ENCODE measurements around the gene CUL7. TPM values are rescaled to one million over a fixed set of nuclear protein-coding genes. Genes with fewer than 3 reads are reported as not detected.

CUL7 gene
- total and polyA plus RNA-seq, 9 of the 15 experiments (the other 6 are each of a cell fraction or from before 2014, with no cell fraction given) = 0.44 to 20.1 (median 8.6) TPM

- TF ChIP-seq RB1 (IDR thresholded peaks at IDR 0.05; ENCODE audit: low read depth) = peak; percentile 84
- peak; percentile 28; the same call in 1 of the 2 replicates for TF ChIP-seq HLTF (IDR thresholded peaks at IDR 0.05)
- TF ChIP-seq CXXC5 (CRISPR knock-in tag; IDR thresholded peaks at IDR 0.05) = peak; percentile 88
- TF ChIP-seq, protein P1, sequence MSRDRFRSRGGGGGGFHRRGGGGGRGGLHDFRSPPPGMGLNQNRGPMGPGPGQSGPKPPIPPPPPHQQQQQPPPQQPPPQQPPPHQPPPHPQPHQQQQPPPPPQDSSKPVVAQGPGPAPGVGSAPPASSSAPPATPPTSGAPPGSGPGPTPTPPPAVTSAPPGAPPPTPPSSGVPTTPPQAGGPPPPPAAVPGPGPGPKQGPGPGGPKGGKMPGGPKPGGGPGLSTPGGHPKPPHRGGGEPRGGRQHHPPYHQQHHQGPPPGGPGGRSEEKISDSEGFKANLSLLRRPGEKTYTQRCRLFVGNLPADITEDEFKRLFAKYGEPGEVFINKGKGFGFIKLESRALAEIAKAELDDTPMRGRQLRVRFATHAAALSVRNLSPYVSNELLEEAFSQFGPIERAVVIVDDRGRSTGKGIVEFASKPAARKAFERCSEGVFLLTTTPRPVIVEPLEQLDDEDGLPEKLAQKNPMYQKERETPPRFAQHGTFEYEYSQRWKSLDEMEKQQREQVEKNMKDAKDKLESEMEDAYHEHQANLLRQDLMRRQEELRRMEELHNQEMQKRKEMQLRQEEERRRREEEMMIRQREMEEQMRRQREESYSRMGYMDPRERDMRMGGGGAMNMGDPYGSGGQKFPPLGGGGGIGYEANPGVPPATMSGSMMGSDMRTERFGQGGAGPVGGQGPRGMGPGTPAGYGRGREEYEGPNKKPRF (IDR thresholded peaks at IDR 0.05; ENCODE audit: low read depth, low read length) = no peak
- peak; percentile 80 for TF ChIP-seq ZNF561 (CRISPR knock-in tag; conservative IDR thresholded peaks at IDR 0.05)
- peak; percentile 82 for TF ChIP-seq XRCC5 (IDR thresholded peaks at IDR 0.05; ENCODE audit: low read depth, low read length)
- TF ChIP-seq BDP1 (IDR thresholded peaks at IDR 0.05; ENCODE audit: insufficient read depth, insufficient read length) = no peak
- peak; percentile 31; the same call in 1 of the 2 replicates for TF ChIP-seq TEAD4 (IDR thresholded peaks at IDR 0.05; ENCODE audit: low read length)
- no peak for TF ChIP-seq TEAD4 (CRISPR knock-in tag; IDR thresholded peaks at IDR 0.05; ENCODE audit: borderline replicate concordance)
- TF ChIP-seq HBP1 (CRISPR knock-in tag; IDR thresholded peaks at IDR 0.05) = peak; percentile 93
- TF ChIP-seq NCOA2 (IDR thresholded peaks at IDR 0.05; ENCODE audit: partially characterized antibody in 2 of 2) = no peak
- TF ChIP-seq POLR3G (IDR thresholded peaks at IDR 0.05; ENCODE audit: extremely low read depth, insufficient read length, insufficient replicate concordance) = no peak
- TF ChIP-seq BRD4 (IDR thresholded peaks at IDR 0.05) = peak; percentile 82; the same call in 1 of the 2 replicates
- no peak for TF ChIP-seq NCOA4 (IDR thresholded peaks at IDR 0.05; ENCODE audit: partially characterized antibody)
- no peak for TF ChIP-seq EZH2 (IDR thresholded peaks at IDR 0.05; ENCODE audit: borderline replicate concordance, low read depth, low read length)
- no peak for TF ChIP-seq CREBBP (IDR thresholded peaks at IDR 0.05; ENCODE audit: low read depth, low read length)
- peak; percentile 37; the same call in 1 of the 2 replicates for TF ChIP-seq JUN (IDR thresholded peaks at IDR 0.05; ENCODE audit: borderline replicate concordance, low read depth, low read length)
- TF ChIP-seq JUN (CRISPR knock-in tag; IDR thresholded peaks at IDR 0.05; ENCODE audit: borderline replicate concordance) = no peak
- 0 out of 6 replicates have a peak, but pooled peaks of 1 of the 3 experiments have one; percentile 4 for TF ChIP-seq CTCF (IDR thresholded peaks at IDR 0.05 in 2 of 3, conservative IDR thresholded peaks at IDR 0.05 in 1 of 3; ENCODE audit: insufficient read depth in 2 of 3, low read depth in 1 of 3, low read length in 3 of 3)
- TF ChIP-seq MTA3 (IDR thresholded peaks at IDR 0.05; ENCODE audit: borderline replicate concordance) = peak; percentile 95
- peak; percentile 71 for TF ChIP-seq CREB1 (IDR thresholded peaks at IDR 0.05)
- TF ChIP-seq CREB1 (CRISPR knock-in tag; IDR thresholded peaks at IDR 0.05) = peak; percentile 47; the same call in 1 of the 2 replicates
- peak in 2 of 3 experiments; percentile 79 to 86 for TF ChIP-seq YY1 (IDR thresholded peaks at IDR 0.05; ENCODE audit: borderline replicate concordance in 1 of 3, control insufficient read depth in 1 of 3, extremely low read depth in 1 of 3, insufficient read depth in 3 of 3, insufficient read length in 1 of 3, insufficient replicate concordance in 2 of 3, low read depth in 1 of 3, low read length in 2 of 3)
Observed at GRCh38 chr6:43053545-43054205, at the start of gene CUL7 (continued).
